Measurements from ENCODE around the gene BMPR1A.
"Not testable (repeated sequence)": the region's sequence is repeated elsewhere in the genome, so short reads cannot be mapped to it uniquely, and the experiment has no call there.

The BMPR1A gene

GRCh38 chr10:86833969-86834368 lies 77.5 kb downstream of the BMPR1A start:
- no peak overlapping the region for H3K4me3 ChIP-seq (ENCODE audit: low read depth, low read length)

- H3K4me3 ChIP-seq (ENCODE audit: low read depth, low read length): no peak overlapping the region
Observed at GRCh38 chr10:86836044-86836443, 79.6 kb downstream of the BMPR1A start.

GRCh38 chr10:86837663-86838062 lies 81.2 kb downstream of the BMPR1A start:
- no peak overlapping the region for H3K4me3 ChIP-seq (ENCODE audit: low read depth, low read length)

GRCh38 chr10:86840498-86840897 lies 84.1 kb downstream of the BMPR1A start:
- no peak overlapping the region for H3K4me3 ChIP-seq (ENCODE audit: low read depth, low read length)

GRCh38 chr10:86846088-86846487 lies 89.7 kb downstream of the BMPR1A start:
- no peak overlapping the region for H3K4me3 ChIP-seq (ENCODE audit: low read depth, low read length)

GRCh38 chr10:86848747-86849146 lies 92.3 kb downstream of the BMPR1A start:
- no peak overlapping the region for H3K4me3 ChIP-seq (ENCODE audit: low read depth, low read length)

GRCh38 chr10:86849181-86849894 lies 92.9 kb downstream of the BMPR1A start:
- H3K4me3 ChIP-seq (ENCODE audit: low read depth, low read length): no peak overlapping the region

- H3K4me3 ChIP-seq (ENCODE audit: low read depth, low read length): no peak overlapping the region
Observed at GRCh38 chr10:86850481-86850880, 94.1 kb downstream of the BMPR1A start.

GRCh38 chr10:86851328-86852207 lies 95.1 kb downstream of the BMPR1A start:
- no peak overlapping the region for H3K4me3 ChIP-seq (ENCODE audit: low read depth, low read length)

GRCh38 chr10:86853582-86853981 lies 97.2 kb downstream of the BMPR1A start:
- not testable (repeated sequence) for H3K4me3 ChIP-seq (ENCODE audit: low read depth, low read length)

- H3K4me3 ChIP-seq (ENCODE audit: low read depth, low read length): no peak overlapping the region
Observed at GRCh38 chr10:86855513-86855912, 99.1 kb downstream of the BMPR1A start.

GRCh38 chr10:86856156-86856555 lies 99.7 kb downstream of the BMPR1A start:
- H3K4me3 ChIP-seq (ENCODE audit: low read depth, low read length): no peak overlapping the region

- H3K4me3 ChIP-seq (ENCODE audit: low read depth, low read length): no peak overlapping the region
Observed at GRCh38 chr10:86857128-86857721, 100.8 kb downstream of the BMPR1A start.

GRCh38 chr10:86858011-86858410 lies 101.6 kb downstream of the BMPR1A start:
- no peak overlapping the region for H3K4me3 ChIP-seq (ENCODE audit: low read depth, low read length)

- H3K4me3 ChIP-seq (ENCODE audit: low read depth, low read length): no peak overlapping the region
Observed at GRCh38 chr10:86861351-86861750, 104.9 kb downstream of the BMPR1A start.

- no peak overlapping the region for H3K4me3 ChIP-seq (ENCODE audit: low read depth, low read length)
Observed at GRCh38 chr10:86862373-86862772, 106.0 kb downstream of the BMPR1A start.

- H3K4me3 ChIP-seq (ENCODE audit: low read depth, low read length): no peak overlapping the region
Observed at GRCh38 chr10:86862786-86863483, 106.5 kb downstream of the BMPR1A start.

GRCh38 chr10:86863484-86863842 lies 107.0 kb downstream of the BMPR1A start:
- H3K4me3 ChIP-seq (ENCODE audit: low read depth, low read length): no peak overlapping the region

- H3K4me3 ChIP-seq (ENCODE audit: low read depth, low read length): not testable (repeated sequence)
Observed at GRCh38 chr10:86865011-86865811, 108.8 kb downstream of the BMPR1A start.

- H3K4me3 ChIP-seq (ENCODE audit: low read depth, low read length): no peak overlapping the region
Observed at GRCh38 chr10:86867149-86867548, 110.7 kb downstream of the BMPR1A start.

Data from iPS-11a (cell line).